HepG2 (cell line): ENCODE results near the gene MARF1. TPM values are rescaled to one million over a fixed set of nuclear protein-coding genes. Genes with fewer than 3 reads are reported as not detected.
A peak's percentile ranks its signal among the peaks of the same experiment; 100 is the strongest.

Source experiments
- HOXA3 ChIP-seq: sonication (generic); formaldehyde crosslinking; IDR thresholded peaks from 2 replicates; pipeline ENCODE4 v1.5.0; 2020; ENCODE audit warnings: missing genetic modification reagents
- MIER2 ChIP-seq: IDR thresholded peaks from 2 replicates; pipeline ENCODE4 v1.6.1; 2016; ENCODE audit warnings: missing biosample characterization, missing genetic modification reagents
- PCBP1 ChIP-seq: fragments of 200-400 bp; formaldehyde crosslinking; IDR thresholded peaks from 2 replicates; pipeline ENCODE4 v1.6.1; 2017; ENCODE audit warnings: mild to moderate bottlenecking, low read depth, low read length, borderline replicate concordance
- PRDM10 ChIP-seq: sonication (generic); formaldehyde crosslinking; IDR thresholded peaks from 2 replicates; pipeline ENCODE4 v1.4.0; 2020; ENCODE audit warnings: low read depth, missing genetic modification reagents
- SMARCE1 ChIP-seq: fragments of 450-650 bp; IDR thresholded peaks from 2 replicates; pipeline ENCODE4 v1.6.1; 2017; ENCODE audit warnings: borderline replicate concordance
- STAG1 ChIP-seq: sonication (generic); formaldehyde crosslinking; IDR thresholded peaks from 2 replicates; pipeline ENCODE4 v1.4.0; 2020; ENCODE audit warnings: missing genetic modification reagents
- ZBTB7A ChIP-seq: sonication (generic); formaldehyde crosslinking; IDR thresholded peaks from 2 replicates; pipeline ENCODE4 v1.8.0; 2022; ENCODE audit warnings: mild to moderate bottlenecking, missing genetic modification reagents
- ZFX ChIP-seq: sonication (generic); formaldehyde crosslinking; IDR thresholded peaks from 2 replicates; pipeline ENCODE4 v1.4.0; 2020; ENCODE audit warnings: mild to moderate bottlenecking, low read depth, missing genetic modification reagents, moderate library complexity
- ZNF18 ChIP-seq: sonication (generic); formaldehyde crosslinking; IDR thresholded peaks from 2 replicates; pipeline ENCODE4 v1.8.0; 2022; ENCODE audit warnings: mild to moderate bottlenecking, missing genetic modification reagents; ENCODE audit not compliant: insufficient replicate concordance
- ZNF280D ChIP-seq: sonication (generic); formaldehyde crosslinking; IDR thresholded peaks from 2 replicates; pipeline ENCODE4 v1.5.1; 2020; ENCODE audit warnings: mild to moderate bottlenecking, missing genetic modification reagents
- ZNF3 ChIP-seq: IDR thresholded peaks from 2 replicates; pipeline ENCODE4 v1.7.0; 2017; ENCODE audit warnings: inconsistent platforms
- ZNF34 ChIP-seq: sonication (generic); formaldehyde crosslinking; IDR thresholded peaks from 2 replicates; pipeline ENCODE4 v1.4.0; 2020; ENCODE audit warnings: mild to moderate bottlenecking, missing genetic modification reagents, borderline replicate concordance
- ZNF558 ChIP-seq: sonication (generic); formaldehyde crosslinking; IDR thresholded peaks from 2 replicates; pipeline ENCODE4 v1.9.0; 2022; ENCODE audit warnings: mild to moderate bottlenecking, missing genetic modification reagents, borderline replicate concordance
- polyA plus RNA-seq, 8 experiments: library from polyadenylated mRNA; depleted of rRNA in 3 of 8; stranded (reverse) in 7 of 8; unstranded in 1 of 8; fragments of >200 nt; fragmentation: Illumina TruSeq in 4 of 8; extraction: Trizol in 4 of 8; gene quantifications; 2 replicates each; pipeline versions ENCODE4 v1.2.1 to v1.2.3, GENCODE V29; 2011 to 2016; ENCODE audit warnings: low read depth in 4 of 8, missing spikeins in 1 of 8, mixed read lengths in 1 of 8; ENCODE audit not compliant: insufficient read depth in 1 of 8
- total RNA-seq, 5 experiments: library from RNA; depleted of rRNA; stranded (reverse); fragments of >200 nt; fragmentation: Illumina TruSeq; extraction: Trizol; gene quantifications; 2 replicates each; pipeline ENCODE4 v1.2.3, GENCODE V29; 2016; ENCODE audit warnings: low read depth in 1 of 5
- TF ChIP-seq, protein P1 (sequence below): sonication (generic); formaldehyde crosslinking; IDR thresholded peaks from 2 replicates; pipeline ENCODE4 v1.8.0; 2022; ENCODE audit warnings: mild to moderate bottlenecking, missing genetic modification reagents
- TF ChIP-seq, protein P2 (sequence below): sonication (generic); formaldehyde crosslinking; IDR thresholded peaks from 2 replicates; pipeline ENCODE4 v1.8.1; 2023; ENCODE audit warnings: mild to moderate bottlenecking, moderate library complexity, missing genetic modification reagents
- TF ChIP-seq, protein P3 (sequence below): sonication (generic); formaldehyde crosslinking; IDR thresholded peaks from 2 replicates; pipeline ENCODE4 v1.8.0; 2022; ENCODE audit warnings: mild to moderate bottlenecking, missing genetic modification reagents, borderline replicate concordance

MARF1 gene
- total and polyA plus RNA-seq, 2 of the 13 experiments (the other 11 are each of a cell fraction or from before 2014, with no cell fraction given), result 8.7 to 20.7 TPM

- TF ChIP-seq, protein P1, sequence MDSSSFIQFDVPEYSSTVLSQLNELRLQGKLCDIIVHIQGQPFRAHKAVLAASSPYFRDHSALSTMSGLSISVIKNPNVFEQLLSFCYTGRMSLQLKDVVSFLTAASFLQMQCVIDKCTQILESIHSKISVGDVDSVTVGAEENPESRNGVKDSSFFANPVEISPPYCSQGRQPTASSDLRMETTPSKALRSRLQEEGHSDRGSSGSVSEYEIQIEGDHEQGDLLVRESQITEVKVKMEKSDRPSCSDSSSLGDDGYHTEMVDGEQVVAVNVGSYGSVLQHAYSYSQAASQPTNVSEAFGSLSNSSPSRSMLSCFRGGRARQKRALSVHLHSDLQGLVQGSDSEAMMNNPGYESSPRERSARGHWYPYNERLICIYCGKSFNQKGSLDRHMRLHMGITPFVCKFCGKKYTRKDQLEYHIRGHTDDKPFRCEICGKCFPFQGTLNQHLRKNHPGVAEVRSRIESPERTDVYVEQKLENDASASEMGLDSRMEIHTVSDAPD (CRISPR knock-in tag), result peak; percentile 86
- peak; percentile 96 for TF ChIP-seq ZFX
- TF ChIP-seq, protein P2, sequence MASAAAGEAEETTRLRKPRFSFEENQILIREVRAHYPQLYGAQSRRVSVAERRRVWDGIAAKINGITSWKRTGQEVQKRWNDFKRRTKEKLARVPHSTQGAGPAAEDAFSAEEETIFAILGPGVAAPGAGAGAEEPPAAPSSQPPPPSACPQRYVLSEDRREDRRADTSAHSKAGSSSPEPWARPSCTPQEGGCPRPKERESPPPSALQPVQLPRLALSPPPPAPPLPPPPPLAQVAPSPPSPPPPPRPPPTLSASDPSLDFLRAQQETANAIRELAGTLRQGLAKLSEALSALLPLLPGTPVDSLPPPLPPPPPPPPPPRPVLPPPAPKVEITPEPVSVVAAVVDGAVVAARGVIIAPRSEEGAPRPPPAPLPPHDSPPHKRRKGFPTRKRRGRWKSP (CRISPR knock-in tag), result peak; percentile 91; the same call in 1 of the 2 replicates
- peak; percentile 95 for TF ChIP-seq ZNF18 (CRISPR knock-in tag)
- TF ChIP-seq PCBP1, result no peak
- TF ChIP-seq, protein P3, sequence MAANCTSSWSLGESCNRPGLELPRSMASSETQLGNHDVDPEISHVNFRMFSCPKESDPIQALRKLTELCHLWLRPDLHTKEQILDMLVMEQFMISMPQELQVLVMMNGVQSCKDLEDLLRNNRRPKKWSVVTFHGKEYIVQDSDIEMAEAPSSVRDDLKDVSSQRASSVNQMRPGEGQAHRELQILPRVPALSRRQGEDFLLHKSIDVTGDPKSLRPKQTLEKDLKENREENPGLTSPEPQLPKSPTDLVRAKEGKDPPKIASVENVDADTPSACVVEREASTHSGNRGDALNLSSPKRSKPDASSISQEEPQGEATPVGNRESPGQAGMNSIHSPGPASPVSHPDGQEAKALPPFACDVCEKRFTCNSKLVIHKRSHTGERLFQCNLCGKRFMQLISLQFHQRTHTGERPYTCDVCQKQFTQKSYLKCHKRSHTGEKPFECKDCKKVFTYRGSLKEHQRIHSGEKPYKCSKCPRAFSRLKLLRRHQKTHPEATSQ, result peak; percentile 95
- TF ChIP-seq PRDM10 (CRISPR knock-in tag), result peak; percentile 91
- no peak for TF ChIP-seq ZNF34
- TF ChIP-seq ZNF558 (CRISPR knock-in tag), result no peak
- TF ChIP-seq ZNF3 (CRISPR knock-in tag), result peak; percentile 60; the same call in 1 of the 2 replicates
- TF ChIP-seq HOXA3 (CRISPR knock-in tag), result peak; percentile 97
- TF ChIP-seq MIER2, result peak; percentile 90
- no peak for TF ChIP-seq SMARCE1
- peak; percentile 81; the same call in 1 of the 2 replicates for TF ChIP-seq ZBTB7A (CRISPR knock-in tag)
- TF ChIP-seq ZNF280D (CRISPR knock-in tag), result peak; percentile 97
- TF ChIP-seq STAG1, result peak; percentile 41
Observed at GRCh38 chr16:15672514-15673167, 29.7 kb upstream of the MARF1 start (continued).
